IgD-negative memory B cell (primary cell): ENCODE results near the gene CDKN3. TPM values are rescaled to one million over a fixed set of nuclear protein-coding genes. Genes with fewer than 3 reads are reported as not detected.
"Not testable (repeated sequence)": the region's sequence is repeated elsewhere in the genome, so short reads cannot be mapped to it uniquely, and the experiment has no call there.

ENCODE experiments used
- H3K27ac Mint-ChIP-seq, 3 donors: one replicate each; pipeline ENCODE4 v1.8.0; 2020 to 2022; ENCODE audit warnings: mild to moderate bottlenecking in 3 of 3, mixed read lengths in 3 of 3, moderate library complexity in 1 of 3
- H3K27me3 Mint-ChIP-seq: one replicate; pipeline ENCODE4 v1.8.0; 2021; ENCODE audit warnings: mixed read lengths
- H3K36me3 Mint-ChIP-seq: one replicate; pipeline ENCODE4 v1.8.0; 2020; ENCODE audit warnings: mild to moderate bottlenecking, mixed read lengths
- H3K4me1 Mint-ChIP-seq, 3 donors: one replicate each; pipeline ENCODE4 v1.8.0; 2020 to 2022; ENCODE audit warnings: mixed read lengths in 3 of 3, mild to moderate bottlenecking in 1 of 3
- H3K4me3 Mint-ChIP-seq, 4 donors: one replicate each; pipeline ENCODE4 v1.8.0; 2020 to 2022; ENCODE audit warnings: mild to moderate bottlenecking in 4 of 4, mixed read lengths in 4 of 4, moderate library complexity in 3 of 4
- H3K9me3 Mint-ChIP-seq, 3 donors: one replicate each; pipeline ENCODE4 v1.8.0; 2020 to 2021; ENCODE audit warnings: mixed read lengths in 3 of 3, mild to moderate bottlenecking in 1 of 3
- polyA plus RNA-seq: library from polyadenylated mRNA; unstranded; fragments of 300-500 nt; fragmentation: Illumina TruSeq; gene quantifications from one replicate; pipeline ENCODE4 v1.2.3, GENCODE V29; 2021

The CDKN3 gene
- polyA plus RNA-seq, 1 donor from 2014 or later: not detected

GRCh38 chr14:54387328-54387727, 9.5 kb upstream of the CDKN3 start:
- Mint-ChIP-seq H3K27ac (no peak overlapping the region), H3K9me3 (no peaks in the 10 kb centered on the region), H3K4me1 (no peaks in the 10 kb centered on the region), H3K4me3 (no peak overlapping the region), H3K27me3 (peaks cover 26% of the 10 kb centered on the region), H3K36me3 (no peaks in the 10 kb centered on the region)

DNA sequence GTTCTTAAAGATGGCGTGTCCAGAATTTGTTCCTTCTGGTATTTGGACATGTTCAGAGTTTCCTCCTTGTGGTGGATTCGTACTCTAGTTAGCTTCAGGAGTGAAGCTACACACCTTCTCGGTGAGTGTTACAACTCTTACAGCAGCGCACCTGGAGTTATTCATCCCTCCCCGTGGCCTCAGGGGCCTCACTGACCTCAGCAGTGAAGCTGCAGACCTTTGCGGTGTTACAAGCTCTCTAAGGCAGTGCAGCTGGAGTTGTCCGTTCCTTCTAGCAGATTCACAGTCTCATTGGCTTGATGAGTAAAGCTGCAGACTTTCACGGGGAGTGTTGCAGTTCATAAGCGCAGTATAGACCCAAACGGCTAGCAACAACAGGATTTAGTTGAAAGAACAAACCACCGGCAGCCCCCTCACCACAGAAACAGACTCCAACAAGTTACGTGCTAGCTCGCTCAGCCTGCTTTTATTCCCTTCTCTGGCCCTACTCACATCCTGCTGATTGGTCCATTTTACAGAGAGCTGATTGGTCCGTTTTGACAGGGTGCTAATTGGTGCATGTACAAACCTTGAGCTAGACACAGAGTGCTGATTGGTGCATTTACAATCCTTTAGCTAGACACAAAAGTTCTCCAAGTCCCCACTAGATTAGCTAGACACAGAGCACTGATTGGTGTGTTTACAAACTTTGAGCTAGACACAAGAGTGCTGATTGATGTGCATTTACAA, 4.5 kb upstream of the CDKN3 start:
- no peaks in the 10 kb centered on the region for H3K9me3 Mint-ChIP-seq
- peak overlapping the region in 1 of 4 donors; percentile 52 for H3K4me3 Mint-ChIP-seq
- H3K27me3 Mint-ChIP-seq: peaks cover 23% of the 10 kb centered on the region
- no peaks in the 10 kb centered on the region for H3K36me3 Mint-ChIP-seq
- peaks cover 2 to 6% (median 3%) of the 10 kb centered on the region in 3 donors for H3K4me1 Mint-ChIP-seq
- no peak overlapping the region for H3K27ac Mint-ChIP-seq

DNA sequence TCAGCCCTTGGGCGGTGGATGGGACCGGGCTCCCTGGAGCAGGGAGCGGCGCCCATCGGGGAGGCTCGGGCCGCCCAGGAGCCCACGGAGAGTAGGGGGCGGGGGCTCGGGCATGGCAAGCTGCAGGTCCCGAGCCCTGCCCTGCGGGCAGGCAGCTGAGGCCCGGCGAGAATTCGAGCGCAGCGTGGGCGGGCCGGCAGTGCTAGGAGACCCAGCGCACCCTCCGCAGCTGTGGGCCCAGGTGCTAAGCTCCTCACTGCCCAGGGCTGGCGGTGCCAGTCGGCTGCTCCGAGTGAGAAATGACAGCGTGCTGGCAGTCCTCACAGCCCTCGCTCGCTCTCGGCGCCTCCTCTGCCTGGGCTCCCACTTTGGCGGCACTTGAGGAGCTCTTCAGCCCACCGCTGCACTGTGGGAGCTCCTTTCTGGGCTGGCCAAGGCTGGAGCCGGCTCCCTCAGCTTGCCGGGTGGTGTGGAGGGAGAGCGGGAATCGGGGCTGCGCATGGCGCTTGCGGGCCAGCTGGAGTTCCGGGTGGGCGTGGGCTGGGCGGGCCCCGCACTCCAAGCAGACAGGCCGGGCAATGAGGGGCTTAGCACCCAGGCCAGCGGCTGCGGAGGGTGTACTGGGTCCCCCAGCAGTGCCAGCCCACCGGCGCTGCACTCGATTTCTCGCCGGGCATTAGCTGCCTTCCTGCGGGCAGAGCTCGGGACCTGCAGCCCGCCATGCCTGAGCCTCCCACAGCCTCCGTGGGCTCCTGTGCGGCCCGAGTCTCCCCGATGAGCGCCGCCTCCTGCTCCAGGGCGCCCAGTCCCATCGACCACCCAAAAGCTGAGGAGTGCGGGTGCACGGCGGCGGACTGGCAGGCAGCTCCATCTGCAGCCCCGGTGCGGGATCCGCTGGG, 3.6 kb upstream of the CDKN3 start:
- not testable (repeated sequence) for H3K9me3 Mint-ChIP-seq
- peaks cover 14% of the 10 kb centered on the region for H3K27me3 Mint-ChIP-seq

GRCh38 chr14:54394596-54394995, 2.2 kb upstream of the CDKN3 start:
- Mint-ChIP-seq H3K27ac (no peak overlapping the region), H3K36me3 (no peaks in the 10 kb centered on the region), H3K4me3 (peak overlapping the region in 1 of 4 donors; percentile 11), H3K27me3 (peaks cover 7% of the 10 kb centered on the region), H3K4me1 (peaks cover 6 to 17% (median 11%) of the 10 kb centered on the region in 3 donors), H3K9me3 (no peaks in the 10 kb centered on the region)

More for the DNA sequence above, 3.6 kb upstream of the CDKN3 start:
- not testable (repeated sequence) for H3K27ac Mint-ChIP-seq, H3K4me3 Mint-ChIP-seq, H3K36me3 Mint-ChIP-seq
- peaks cover 2 to 11% (median 7%) of the 10 kb centered on the region in 3 donors for H3K4me1 Mint-ChIP-seq

DNA sequence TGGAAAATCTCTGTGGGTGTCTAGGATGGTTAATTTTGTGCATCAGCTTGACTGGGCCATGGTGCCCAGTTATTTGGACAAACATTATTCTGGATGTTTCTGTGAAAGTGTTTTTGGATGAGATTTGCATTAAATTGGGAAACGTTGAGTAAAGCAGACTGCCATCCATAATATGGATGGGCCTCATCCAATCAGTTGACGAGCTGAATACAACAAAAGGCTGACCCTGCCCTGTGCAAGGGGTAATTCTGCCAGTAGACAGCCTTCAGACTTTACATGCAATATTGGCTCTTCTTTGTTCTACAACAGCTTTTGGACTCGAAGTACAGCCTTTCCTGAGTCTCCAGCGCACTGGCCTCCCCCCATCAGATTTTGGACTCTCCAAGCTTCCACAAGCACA, 1.5 kb upstream of the CDKN3 start:
- Mint-ChIP-seq H3K4me3 (peak overlapping the region in 3 of 4 donors; percentile 59 to 92 (median 63)), H3K4me1 (peaks cover 6 to 17% (median 11%) of the 10 kb centered on the region in 3 donors), H3K27ac (no peak overlapping the region), H3K9me3 (no peaks in the 10 kb centered on the region), H3K36me3 (no peaks in the 10 kb centered on the region), H3K27me3 (peaks cover 7% of the 10 kb centered on the region)

DNA sequence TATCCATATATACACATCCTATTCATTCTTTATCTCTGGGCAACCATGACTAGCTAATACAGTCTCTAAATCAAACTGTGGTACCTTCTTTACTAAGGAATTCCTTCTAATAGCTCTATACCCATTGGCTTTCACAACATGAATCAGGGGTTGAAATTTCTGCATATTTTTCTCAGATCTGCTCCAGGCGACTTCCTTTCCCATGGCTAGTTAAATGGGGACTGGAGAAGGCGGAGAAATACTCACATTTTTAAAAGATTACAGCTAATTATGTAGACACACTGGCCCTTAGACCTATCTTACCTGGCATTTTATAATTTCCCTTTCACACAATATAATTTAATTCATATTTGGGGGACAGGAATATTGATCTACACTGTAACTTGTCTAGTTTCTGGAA, 1.1 kb upstream of the CDKN3 start:
- Mint-ChIP-seq H3K36me3 (no peaks in the 10 kb centered on the region), H3K9me3 (no peaks in the 10 kb centered on the region), H3K4me1 (peaks cover 6 to 17% (median 11%) of the 10 kb centered on the region in 3 donors), H3K27ac (no peak overlapping the region), H3K4me3 (peak overlapping the region; percentile 48 to 92 (median 61)), H3K27me3 (peaks cover 6% of the 10 kb centered on the region)

DNA sequence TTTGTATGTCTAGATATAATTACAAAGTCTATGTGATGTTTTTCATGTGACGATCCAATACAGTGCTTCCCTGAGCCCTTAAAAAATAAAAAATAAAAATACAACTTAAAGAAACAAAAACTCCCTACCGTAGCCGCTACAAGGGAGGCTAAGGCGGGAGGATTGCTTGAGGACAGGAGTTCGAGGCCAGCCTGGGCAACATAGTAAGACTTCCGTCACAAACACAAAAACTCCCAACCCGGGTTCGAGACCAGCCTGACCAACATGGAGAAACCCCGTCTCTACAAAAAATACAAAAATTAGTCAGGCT, 669 bp upstream of the CDKN3 start:
- Mint-ChIP-seq H3K4me3 (peak overlapping the region; percentile 88 to 94 (median 91)), H3K27me3 (peaks cover 3% of the 10 kb centered on the region), H3K4me1 (peaks cover 6 to 17% (median 11%) of the 10 kb centered on the region in 3 donors), H3K36me3 (no peaks in the 10 kb centered on the region), H3K27ac (no peak overlapping the region), H3K9me3 (no peaks in the 10 kb centered on the region)

- Mint-ChIP-seq H3K4me1 (peaks cover 6 to 17% (median 11%) of the 10 kb centered on the region in 3 donors), H3K4me3 (peak overlapping the region in 2 of 4 donors; percentile 15 to 34), H3K9me3 (peaks cover 0 to 1% (median 0%) of the 10 kb centered on the region in 3 donors), H3K27ac (no peak overlapping the region), H3K27me3 (no peaks in the 10 kb centered on the region), H3K36me3 (peaks cover 1% of the 10 kb centered on the region)
Observed at GRCh38 chr14:54399560-54399959, 2.8 kb downstream of the CDKN3 start.

DNA sequence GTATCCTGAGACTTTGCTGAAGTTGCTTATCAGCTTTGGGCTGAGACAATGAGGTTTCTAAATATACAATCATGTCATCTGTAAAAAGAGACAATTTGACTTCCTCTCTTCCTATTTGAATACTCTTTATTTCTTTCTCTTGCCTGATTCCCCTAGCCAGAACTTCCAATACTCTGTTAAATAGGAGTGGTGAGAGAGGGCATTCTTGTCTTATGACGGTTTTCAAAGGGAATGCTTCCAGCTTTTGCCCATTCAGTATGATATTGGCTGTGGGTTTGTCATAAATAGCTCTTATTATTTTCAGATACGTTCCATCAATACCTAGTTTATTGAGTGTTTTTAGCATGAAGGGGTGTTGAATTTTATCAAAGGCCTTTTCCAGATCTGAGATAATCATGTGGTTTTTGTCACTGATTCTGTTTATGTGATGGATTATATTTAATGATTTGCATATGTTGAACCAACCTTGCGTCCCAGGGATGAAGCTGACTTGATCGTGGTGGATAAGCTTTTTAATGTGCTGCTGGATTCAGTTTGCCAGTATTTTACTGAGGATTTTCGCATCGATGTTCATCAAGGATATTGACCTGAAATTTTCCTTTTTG, 6.7 kb downstream of the CDKN3 start:
- not testable (repeated sequence) for H3K4me3 Mint-ChIP-seq, H3K27me3 Mint-ChIP-seq, H3K27ac Mint-ChIP-seq, H3K36me3 Mint-ChIP-seq, H3K4me1 Mint-ChIP-seq, H3K9me3 Mint-ChIP-seq

DNA sequence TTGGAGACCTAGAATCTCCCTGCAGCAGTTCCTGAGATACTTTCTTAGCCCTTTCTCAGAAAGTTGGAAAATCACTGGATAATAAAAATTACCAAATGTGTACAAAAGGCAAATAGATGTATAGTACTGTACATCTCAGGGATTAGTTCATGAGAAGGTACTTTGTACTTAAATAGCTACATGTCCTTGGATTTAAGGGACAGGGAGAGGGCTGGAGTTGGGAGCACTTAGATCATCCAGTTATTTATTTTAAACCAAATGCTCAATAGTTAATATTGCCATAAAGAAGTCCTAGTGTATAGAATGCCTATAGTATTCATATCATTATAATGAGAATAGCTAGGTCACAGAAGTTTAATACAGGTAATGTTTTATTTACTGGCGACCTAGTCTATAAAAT, 13.4 kb downstream of the CDKN3 start:
- no peaks in the 10 kb centered on the region for H3K4me1 Mint-ChIP-seq
- no peak overlapping the region for H3K4me3 Mint-ChIP-seq
- H3K36me3 Mint-ChIP-seq: no peaks in the 10 kb centered on the region
- H3K27ac Mint-ChIP-seq: no peak overlapping the region
- peaks cover 0 to 1% (median 0%) of the 10 kb centered on the region in 3 donors for H3K9me3 Mint-ChIP-seq
- no peaks in the 10 kb centered on the region for H3K27me3 Mint-ChIP-seq

- no peaks in the 10 kb centered on the region for H3K9me3 Mint-ChIP-seq
- H3K36me3 Mint-ChIP-seq: no peaks in the 10 kb centered on the region
- H3K27ac Mint-ChIP-seq: peak overlapping the region in 1 of 3 donors; percentile 8
- no peaks in the 10 kb centered on the region for H3K27me3 Mint-ChIP-seq
- no peak overlapping the region for H3K4me3 Mint-ChIP-seq
- H3K4me1 Mint-ChIP-seq: no peaks in the 10 kb centered on the region
Observed at GRCh38 chr14:54411371-54411770, 14.6 kb downstream of the CDKN3 start.

- H3K27ac Mint-ChIP-seq: peak overlapping the region in 2 of 3 donors; percentile 32 to 54
- H3K9me3 Mint-ChIP-seq: no peaks in the 10 kb centered on the region
- no peak overlapping the region for H3K4me3 Mint-ChIP-seq
- H3K27me3 Mint-ChIP-seq: no peaks in the 10 kb centered on the region
- peaks cover 0 to 2% (median 1%) of the 10 kb centered on the region in 3 donors for H3K4me1 Mint-ChIP-seq
- H3K36me3 Mint-ChIP-seq: no peaks in the 10 kb centered on the region
Observed at GRCh38 chr14:54420478-54421142, 23.8 kb downstream of the CDKN3 start.

DNA sequence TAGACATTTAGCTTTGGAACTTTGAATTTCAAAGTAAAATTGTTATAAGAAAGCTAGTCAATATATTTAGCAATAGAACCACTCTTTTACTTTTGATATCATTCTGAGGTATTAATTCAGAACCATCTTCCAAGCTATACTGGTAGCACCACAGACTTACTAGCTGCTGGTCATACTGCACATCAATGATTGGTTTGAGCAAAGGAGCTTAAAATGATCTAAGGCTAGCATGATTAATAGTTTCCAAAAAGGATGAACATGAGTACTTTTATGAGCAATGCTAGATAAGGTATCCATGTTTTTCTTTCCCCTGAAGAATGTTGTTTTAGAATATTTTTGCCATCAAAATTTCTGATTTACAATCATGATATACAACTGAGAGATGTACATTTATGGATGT, 27.2 kb downstream of the CDKN3 start:
- Mint-ChIP-seq H3K4me1 (peaks cover 0 to 2% (median 1%) of the 10 kb centered on the region in 3 donors), H3K27ac (no peak overlapping the region), H3K36me3 (no peaks in the 10 kb centered on the region), H3K9me3 (no peaks in the 10 kb centered on the region), H3K4me3 (no peak overlapping the region), H3K27me3 (no peaks in the 10 kb centered on the region)

DNA sequence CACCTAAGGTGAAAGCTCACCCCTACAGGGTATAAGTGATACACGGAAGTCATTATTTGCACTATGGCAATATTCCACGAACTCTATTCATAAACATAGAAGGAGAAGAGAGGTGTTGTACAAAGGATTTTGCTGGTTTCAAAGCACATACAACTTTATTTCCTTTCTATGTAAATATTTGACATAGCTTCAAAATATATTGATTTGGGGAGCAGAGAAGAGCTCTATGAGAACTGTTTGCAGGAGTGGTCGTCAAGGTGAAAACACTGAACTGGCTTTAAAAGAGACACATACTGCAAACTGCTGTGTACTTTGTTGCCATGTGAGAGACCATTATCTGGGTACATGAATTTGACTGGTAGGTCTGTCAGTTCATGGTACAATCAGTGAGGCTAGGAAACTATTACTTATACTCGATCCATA, 27.7 kb downstream of the CDKN3 start:
- no peak overlapping the region for H3K4me3 Mint-ChIP-seq
- no peaks in the 10 kb centered on the region for H3K27me3 Mint-ChIP-seq
- no peak overlapping the region for H3K27ac Mint-ChIP-seq
- no peaks in the 10 kb centered on the region for H3K36me3 Mint-ChIP-seq
- no peaks in the 10 kb centered on the region for H3K9me3 Mint-ChIP-seq
- H3K4me1 Mint-ChIP-seq: peaks cover 0 to 2% (median 1%) of the 10 kb centered on the region in 3 donors

DNA sequence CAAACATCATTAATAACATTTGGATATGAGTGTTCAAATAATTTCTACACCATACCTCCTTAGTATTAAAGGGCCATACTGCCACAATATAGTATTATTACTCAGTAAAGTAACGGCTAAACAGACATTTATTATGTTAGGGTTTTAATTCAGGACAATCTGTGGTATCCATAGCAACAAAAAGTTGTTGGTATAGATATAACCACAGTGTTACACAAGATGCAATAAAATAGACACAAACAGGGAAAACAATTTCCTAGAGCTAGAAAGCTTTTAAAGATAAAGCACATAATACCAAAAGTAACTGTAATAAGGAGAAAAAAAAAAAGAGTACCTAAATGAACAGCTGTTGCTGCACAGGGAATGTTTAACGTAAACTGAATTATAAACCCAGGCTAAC, 28.3 kb downstream of the CDKN3 start:
- Mint-ChIP-seq H3K27ac (no peak overlapping the region), H3K27me3 (no peaks in the 10 kb centered on the region), H3K4me1 (peaks cover 0 to 2% (median 1%) of the 10 kb centered on the region in 3 donors), H3K4me3 (no peak overlapping the region), H3K36me3 (no peaks in the 10 kb centered on the region), H3K9me3 (no peaks in the 10 kb centered on the region)
